Skeletal muscle cell (primary cell): Measurements from ENCODE around the gene VMA21.

Experiments
- DNase-seq: peaks from one replicate; pipeline ENCODE4 v3.0.0-alpha.2; 2010; ENCODE audit warnings: low read depth
- H3K4me3 ChIP-seq: 2 replicates; pipeline ENCODE4 v1.5.1; 2011; ENCODE audit warnings: low read depth, mild to moderate bottlenecking, control low read depth, low read length, moderate library complexity

VMA21 gene

DNA sequence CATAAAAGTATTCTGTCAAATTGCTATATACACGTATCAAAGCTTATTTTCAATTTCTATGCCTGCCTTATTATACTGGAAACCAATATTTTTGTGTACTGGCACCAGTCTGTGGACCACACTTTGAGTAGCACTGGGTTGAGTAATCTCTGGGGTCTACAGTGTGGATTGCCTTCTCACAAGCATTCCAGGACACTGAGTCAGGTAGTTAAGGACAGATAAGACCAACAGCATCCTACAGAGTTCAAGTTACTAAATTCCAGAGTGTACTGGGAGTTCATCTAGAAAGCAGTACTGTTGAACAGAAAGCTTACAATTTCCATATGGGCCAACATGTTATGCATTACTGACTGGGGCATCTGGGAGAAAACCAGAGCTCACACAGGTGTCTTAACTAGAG lies 61.8 kb downstream of the VMA21 start:
- H3K4me3 ChIP-seq = no peak overlapping the region
- no peak for DNase-seq
